ENCODE results near the gene FER. TPM values are rescaled to one million over a fixed set of nuclear protein-coding genes. Genes with fewer than 3 reads are reported as not detected.

FER gene
- total and polyA plus RNA-seq, 10 donors, result 0.96 to 38.8 (median 21.2) TPM

GRCh38 chr5:109035436-109035835 lies 287.7 kb downstream of the FER start:
- Histone ChIP-seq H3K9me3 (no peaks in the 10 kb centered on the region), H3K4me1 (no peaks in the 10 kb centered on the region), H3K36me3 (no peaks in the 10 kb centered on the region), H3K27ac (no peak overlapping the region), H3K27me3 (replicated peaks in 1 of 7) (no peaks in the 10 kb centered on the region), H3K4me3 (no peak overlapping the region)
- 92 to 98% (median 94%) methylated on average over 4 of the region's 4 CpGs for WGBS, 5 donors
- intact Hi-C loops (cut with DNase I; ENCODE audit: low total_unique reads), result no loop called here
- DNase-seq, result no peak
- TF ChIP-seq CTCF (IDR thresholded peaks at IDR 0.05 in 8 of 11, conservative IDR thresholded peaks at IDR 0.05 in 3 of 11) (no peak), POLR2AphosphoS5 (IDR thresholded peaks at IDR 0.05) (no peak), POLR2A (IDR thresholded peaks at IDR 0.05) (no peak)

- no peak for TF ChIP-seq CTCF (IDR thresholded peaks at IDR 0.05 in 8 of 11, conservative IDR thresholded peaks at IDR 0.05 in 3 of 11)
- H3K9me3 ChIP-seq, result no peaks in the 10 kb centered on the region
- no peak for DNase-seq
- H3K27ac ChIP-seq, result no peak overlapping the region
- H3K36me3 ChIP-seq, result no peaks in the 10 kb centered on the region
- no peak overlapping the region for H3K4me3 ChIP-seq
- intact Hi-C loops (cut with DNase I; ENCODE audit: low total_unique reads), result no loop called here
- 91 to 98% (median 93%) methylated on average over 2 of the region's 2 CpGs for WGBS, 5 donors
- no peaks in the 10 kb centered on the region for H3K4me1 ChIP-seq
- no peaks in the 10 kb centered on the region for H3K27me3 ChIP-seq (replicated peaks in 1 of 7)
Observed at GRCh38 chr5:109038209-109038840, 290.6 kb downstream of the FER start.

GRCh38 chr5:109041317-109041716 lies 293.6 kb downstream of the FER start:
- Histone ChIP-seq H3K27me3 (replicated peaks in 1 of 7) (no peaks in the 10 kb centered on the region), H3K4me1 (no peaks in the 10 kb centered on the region), H3K36me3 (no peaks in the 10 kb centered on the region), H3K27ac (no peak overlapping the region), H3K9me3 (no peaks in the 10 kb centered on the region), H3K4me3 (no peak overlapping the region)
- intact Hi-C loops (cut with DNase I; ENCODE audit: low total_unique reads), result no loop called here
- DNase-seq, result no peak
- TF ChIP-seq CTCF (IDR thresholded peaks at IDR 0.05 in 8 of 11, conservative IDR thresholded peaks at IDR 0.05 in 3 of 11) (no peak), POLR2A (IDR thresholded peaks at IDR 0.05) (no peak), POLR2AphosphoS5 (IDR thresholded peaks at IDR 0.05) (no peak)
- WGBS, 5 donors, result 49 to 62% (median 58%) methylated on average over 3 of the region's 3 CpGs

GRCh38 chr5:109045710-109046109 lies 298.0 kb downstream of the FER start:
- intact Hi-C loops (cut with DNase I; ENCODE audit: low total_unique reads), result no loop called here
- H3K36me3 ChIP-seq, result peaks cover 0 to 12% (median 0%) of the 10 kb centered on the region in 6 donors
- H3K9me3 ChIP-seq, result no peaks in the 10 kb centered on the region
- DNase-seq, result no peak
- no peak overlapping the region for H3K27ac ChIP-seq
- TF ChIP-seq CTCF (IDR thresholded peaks at IDR 0.05 in 8 of 11, conservative IDR thresholded peaks at IDR 0.05 in 3 of 11) (no peak), POLR2AphosphoS5 (IDR thresholded peaks at IDR 0.05) (no peak), POLR2A (IDR thresholded peaks at IDR 0.05) (no peak)
- WGBS, 5 donors, result 62 to 88% (median 83%) methylated on average over 2 of the region's 2 CpGs
- H3K27me3 ChIP-seq (replicated peaks in 1 of 7), result no peaks in the 10 kb centered on the region
- H3K4me3 ChIP-seq, result no peak overlapping the region
- H3K4me1 ChIP-seq, result no peaks in the 10 kb centered on the region
